Cortex of kidney (tissue), 1 donor: Measurements from ENCODE around the gene SPATA13.
"Not testable (repeated sequence)": the region's sequence is repeated elsewhere in the genome, so short reads cannot be mapped to it uniquely, and the experiment has no call there.

Source experiments
- DNase-seq: peaks from one replicate; lab custom pipeline; 2025; lab: John Stamatoyannopoulos, UW

SPATA13 gene

GRCh38 chr13:24196593-24197197 lies 36.2 kb downstream of the SPATA13 start:
- DNase-seq = no peak

- DNase-seq = no peak
Measured at GRCh38 chr13:24199016-24199415, 38.5 kb downstream of the SPATA13 start.

- no peak for DNase-seq
Measured at GRCh38 chr13:24202215-24202614, 41.7 kb downstream of the SPATA13 start.

GRCh38 chr13:24203273-24203672 lies 42.8 kb downstream of the SPATA13 start:
- no peak for DNase-seq

GRCh38 chr13:24203811-24204210 lies 43.3 kb downstream of the SPATA13 start:
- no peak for DNase-seq

GRCh38 chr13:24205076-24205475 lies 44.6 kb downstream of the SPATA13 start:
- DNase-seq = not testable (repeated sequence)

GRCh38 chr13:24207841-24208667 lies 47.5 kb downstream of the SPATA13 start:
- DNase-seq = no peak

GRCh38 chr13:24209138-24209537 lies 48.6 kb downstream of the SPATA13 start:
- no peak for DNase-seq

- no peak for DNase-seq
Measured at GRCh38 chr13:24212254-24212653, 51.7 kb downstream of the SPATA13 start.

GRCh38 chr13:24212674-24213073 lies 52.2 kb downstream of the SPATA13 start:
- DNase-seq = no peak

- no peak for DNase-seq
Measured at GRCh38 chr13:24213932-24214331, 53.4 kb downstream of the SPATA13 start.

GRCh38 chr13:24214528-24214927 lies 54.0 kb downstream of the SPATA13 start:
- no peak for DNase-seq

GRCh38 chr13:24215126-24215525 lies 54.6 kb downstream of the SPATA13 start:
- DNase-seq = no peak

- no peak for DNase-seq
Measured at GRCh38 chr13:24215732-24216131, 55.2 kb downstream of the SPATA13 start.

- DNase-seq = no peak
Measured at GRCh38 chr13:24216176-24216575, 55.7 kb downstream of the SPATA13 start.

GRCh38 chr13:24216779-24217178 lies 56.3 kb downstream of the SPATA13 start:
- DNase-seq = not testable (repeated sequence)

GRCh38 chr13:24217601-24218281 lies 57.2 kb downstream of the SPATA13 start:
- no peak for DNase-seq

GRCh38 chr13:24218338-24218737 lies 57.8 kb downstream of the SPATA13 start:
- no peak for DNase-seq

- no peak for DNase-seq
Measured at GRCh38 chr13:24218977-24219376, 58.5 kb downstream of the SPATA13 start.

- no peak for DNase-seq
Measured at GRCh38 chr13:24220086-24220703, 59.7 kb downstream of the SPATA13 start.

GRCh38 chr13:24221007-24221406 lies 60.5 kb downstream of the SPATA13 start:
- DNase-seq = no peak

- no peak for DNase-seq
Measured at GRCh38 chr13:24222756-24223155, 62.2 kb downstream of the SPATA13 start.
